Measurements from ENCODE around the gene DTWD2. TPM values are rescaled to one million over a fixed set of nuclear protein-coding genes. Genes with fewer than 3 reads are reported as not detected.

The DTWD2 gene
- total RNA-seq, 1 experiment from 2014 or later = 10.0 TPM

- no peak for ATAC-seq
- Histone ChIP-seq H3K27me3 (ENCODE audit: control insufficient read depth, insufficient read depth, low read length) (no peaks in the 10 kb centered on the region), H3K4me1 (ENCODE audit: control insufficient read depth, insufficient read depth, low read length) (no peaks in the 10 kb centered on the region), H3K27ac (ENCODE audit: low read length) (no peak overlapping the region), H3K4me3 (ENCODE audit: low read depth in 2 of 2, low read length in 2 of 2) (no peak overlapping the region), H3K9me3 (ENCODE audit: control insufficient read depth, insufficient read depth, low read depth, low read length) (no peaks in the 10 kb centered on the region), H3K36me3 (ENCODE audit: control insufficient read depth, insufficient read depth, low read length) (no peaks in the 10 kb centered on the region)
- ChIA-PET CTCF (no interaction called here), POLR2A (no interaction called here)
- BruUV-seq (replicated peaks) = no TSS peak
- DNase-seq (ENCODE audit: low read depth, low spot score) = no peak
- in situ Hi-C loops (cut with HindIII; ENCODE audit: low pct_unique_long_range_greater_than_20kb, low sequenced_read_pairs) = no loop called here
- TF ChIP-seq SIN3A (IDR thresholded peaks at IDR 0.05; ENCODE audit: borderline replicate concordance, insufficient read depth, low read depth, low read length) = no peak
- no peak for TF ChIP-seq TCF7L2 (IDR thresholded peaks at IDR 0.05; ENCODE audit: low read depth, low read length)
- no peak for TF ChIP-seq POLR2AphosphoS5 (IDR thresholded peaks at IDR 0.05; ENCODE audit: low read depth, low read length)
- TF ChIP-seq CTCF (IDR thresholded peaks at IDR 0.05) = no peak
- TF ChIP-seq, protein P1, sequence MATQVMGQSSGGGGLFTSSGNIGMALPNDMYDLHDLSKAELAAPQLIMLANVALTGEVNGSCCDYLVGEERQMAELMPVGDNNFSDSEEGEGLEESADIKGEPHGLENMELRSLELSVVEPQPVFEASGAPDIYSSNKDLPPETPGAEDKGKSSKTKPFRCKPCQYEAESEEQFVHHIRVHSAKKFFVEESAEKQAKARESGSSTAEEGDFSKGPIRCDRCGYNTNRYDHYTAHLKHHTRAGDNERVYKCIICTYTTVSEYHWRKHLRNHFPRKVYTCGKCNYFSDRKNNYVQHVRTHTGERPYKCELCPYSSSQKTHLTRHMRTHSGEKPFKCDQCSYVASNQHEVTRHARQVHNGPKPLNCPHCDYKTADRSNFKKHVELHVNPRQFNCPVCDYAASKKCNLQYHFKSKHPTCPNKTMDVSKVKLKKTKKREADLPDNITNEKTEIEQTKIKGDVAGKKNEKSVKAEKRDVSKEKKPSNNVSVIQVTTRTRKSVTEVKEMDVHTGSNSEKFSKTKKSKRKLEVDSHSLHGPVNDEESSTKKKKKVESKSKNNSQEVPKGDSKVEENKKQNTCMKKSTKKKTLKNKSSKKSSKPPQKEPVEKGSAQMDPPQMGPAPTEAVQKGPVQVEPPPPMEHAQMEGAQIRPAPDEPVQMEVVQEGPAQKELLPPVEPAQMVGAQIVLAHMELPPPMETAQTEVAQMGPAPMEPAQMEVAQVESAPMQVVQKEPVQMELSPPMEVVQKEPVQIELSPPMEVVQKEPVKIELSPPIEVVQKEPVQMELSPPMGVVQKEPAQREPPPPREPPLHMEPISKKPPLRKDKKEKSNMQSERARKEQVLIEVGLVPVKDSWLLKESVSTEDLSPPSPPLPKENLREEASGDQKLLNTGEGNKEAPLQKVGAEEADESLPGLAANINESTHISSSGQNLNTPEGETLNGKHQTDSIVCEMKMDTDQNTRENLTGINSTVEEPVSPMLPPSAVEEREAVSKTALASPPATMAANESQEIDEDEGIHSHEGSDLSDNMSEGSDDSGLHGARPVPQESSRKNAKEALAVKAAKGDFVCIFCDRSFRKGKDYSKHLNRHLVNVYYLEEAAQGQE (IDR thresholded peaks at IDR 0.05; ENCODE audit: insufficient read depth in 1 of 2, low read depth in 2 of 2, low read length in 1 of 2) = no peak
- intact Hi-C loops (cut with micrococcal nuclease; ENCODE audit: unreplicated experiment) = no loop called here
These were observed 19.9 kb downstream of the DTWD2 start for GRCh38 chr5:118968406-118968911.

GRCh38 chr5:118967059-118967508, 21.3 kb downstream of the DTWD2 start:
- ATAC-seq = no peak
- intact Hi-C loops (cut with micrococcal nuclease; ENCODE audit: unreplicated experiment) = no loop called here
- no peak for TF ChIP-seq SIN3A (IDR thresholded peaks at IDR 0.05; ENCODE audit: borderline replicate concordance, insufficient read depth, low read depth, low read length)
- TF ChIP-seq, protein P1 (IDR thresholded peaks at IDR 0.05; ENCODE audit: insufficient read depth in 1 of 2, low read depth in 2 of 2, low read length in 1 of 2) = no peak
- no peak for TF ChIP-seq CTCF (IDR thresholded peaks at IDR 0.05)
- TF ChIP-seq TCF7L2 (IDR thresholded peaks at IDR 0.05; ENCODE audit: low read depth, low read length) = no peak
- TF ChIP-seq POLR2AphosphoS5 (IDR thresholded peaks at IDR 0.05; ENCODE audit: low read depth, low read length) = no peak
- Histone ChIP-seq H3K4me3 (ENCODE audit: low read depth in 2 of 2, low read length in 2 of 2) (no peak overlapping the region), H3K27ac (ENCODE audit: low read length) (no peak overlapping the region), H3K27me3 (ENCODE audit: control insufficient read depth, insufficient read depth, low read length) (no peaks in the 10 kb centered on the region), H3K36me3 (ENCODE audit: control insufficient read depth, insufficient read depth, low read length) (no peaks in the 10 kb centered on the region), H3K4me1 (ENCODE audit: control insufficient read depth, insufficient read depth, low read length) (no peaks in the 10 kb centered on the region), H3K9me3 (ENCODE audit: control insufficient read depth, insufficient read depth, low read depth, low read length) (no peaks in the 10 kb centered on the region)
- ChIA-PET CTCF (no interaction called here), POLR2A (no interaction called here)
- no TSS peak for BruUV-seq (replicated peaks)
- in situ Hi-C loops (cut with HindIII; ENCODE audit: low pct_unique_long_range_greater_than_20kb, low sequenced_read_pairs) = no loop called here
- DNase-seq (ENCODE audit: low read depth, low spot score) = no peak
